SH-SY5Y (cell line): Measurements from ENCODE around the gene FBF1.

Experiments
- GATA2 ChIP-seq: IDR thresholded peaks from 2 replicates; pipeline ENCODE4 v1.6.1; 2011; ENCODE audit warnings: mild to moderate bottlenecking, low read depth, low read length
- GATA3 ChIP-seq: IDR thresholded peaks from 2 replicates; pipeline ENCODE4 v1.6.1; 2011; ENCODE audit warnings: low read depth, mild to moderate bottlenecking, low read length, moderate library complexity

DNA sequence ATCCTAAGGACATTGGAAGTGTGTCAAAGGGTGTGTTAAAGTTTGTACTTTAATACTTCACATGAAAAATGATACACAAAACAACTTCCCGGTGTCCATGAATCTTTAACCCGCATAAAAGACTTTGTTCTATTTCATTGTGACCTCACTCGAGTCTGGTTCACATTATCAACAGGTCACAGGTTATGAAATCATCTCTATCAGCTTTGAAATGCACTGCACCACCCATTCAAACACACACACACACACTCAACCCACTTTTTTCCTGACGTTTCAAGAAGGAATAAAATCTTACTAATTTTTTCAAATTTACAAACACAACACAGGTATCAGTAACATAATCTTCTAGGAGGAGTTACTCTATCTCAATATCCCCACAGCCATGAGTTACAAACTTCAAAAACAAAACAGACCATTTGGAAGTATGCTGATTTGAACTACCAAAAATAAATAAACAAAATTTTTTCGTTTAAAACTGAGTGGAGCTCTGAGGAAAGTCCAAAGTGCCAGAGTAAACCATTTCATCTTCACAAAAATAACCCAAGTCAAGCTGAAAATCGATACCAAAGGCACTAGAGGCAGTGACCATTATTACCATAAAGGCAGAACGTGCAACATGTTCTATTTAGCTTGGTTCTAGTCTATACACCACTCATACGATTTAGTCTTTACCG lies 35.5 kb upstream of the FBF1 start:
- TF ChIP-seq GATA3 (no peak), GATA2 (no peak)
